ENCODE measurements around the gene KRT7. TPM values are rescaled to one million over a fixed set of nuclear protein-coding genes. Genes with fewer than 3 reads are reported as not detected.

KRT7 gene
- total and polyA plus RNA-seq, 9 of the 15 experiments (the other 6 are each of a cell fraction or from before 2014, with no cell fraction given) = 1.4 TPM; not detected in 8

DNA sequence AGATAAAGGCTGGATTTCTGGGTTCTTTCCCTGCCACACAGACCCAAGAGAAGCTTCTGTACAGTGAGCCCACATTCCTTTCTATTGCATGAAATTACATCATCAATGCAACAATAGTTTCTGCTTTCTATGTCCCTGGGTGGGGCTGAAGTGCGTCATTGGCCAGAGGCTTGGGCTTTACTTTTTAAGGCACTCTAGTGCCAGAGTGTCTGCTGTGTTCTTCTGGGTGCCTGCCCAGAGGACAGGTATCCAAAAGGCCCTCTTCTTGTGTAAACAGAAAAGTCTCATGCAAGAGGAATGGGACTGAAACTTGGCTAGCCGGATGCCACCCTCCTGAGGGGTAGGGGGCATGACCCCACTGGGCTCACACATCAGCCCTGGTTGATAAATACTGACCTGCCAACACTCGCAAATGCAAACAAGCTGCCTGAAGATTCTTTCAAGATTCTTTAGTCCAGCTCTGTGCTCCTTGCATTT is 47.3 kb downstream of the KRT7 start (continued):
- no peak for TF ChIP-seq GATAD2A (IDR thresholded peaks at IDR 0.05)
- TF ChIP-seq CREB1 (IDR thresholded peaks at IDR 0.05) = no peak
- TF ChIP-seq CREB1 (CRISPR knock-in tag; IDR thresholded peaks at IDR 0.05) = peak; percentile 52; the same call in 1 of the 2 replicates
- TF ChIP-seq ZBTB8A (IDR thresholded peaks at IDR 0.05; ENCODE audit: partially characterized antibody) = no peak
- TF ChIP-seq SRSF7 (optimal IDR thresholded peaks at IDR 0.05; ENCODE audit: low read depth, low read length) = no peak
- no peak for TF ChIP-seq SREBF1 (IDR thresholded peaks at IDR 0.05; ENCODE audit: borderline replicate concordance, low read depth, low read length)
- no peak for TF ChIP-seq TAF15 (IDR thresholded peaks at IDR 0.05; ENCODE audit: low read depth, low read length)
- no peak; the same call in 1 of the 2 replicates for TF ChIP-seq ZBTB12 (CRISPR knock-in tag; IDR thresholded peaks at IDR 0.05)
- TF ChIP-seq ZNF140 (CRISPR knock-in tag; IDR thresholded peaks at IDR 0.05) = no peak
- TF ChIP-seq, protein P1, sequence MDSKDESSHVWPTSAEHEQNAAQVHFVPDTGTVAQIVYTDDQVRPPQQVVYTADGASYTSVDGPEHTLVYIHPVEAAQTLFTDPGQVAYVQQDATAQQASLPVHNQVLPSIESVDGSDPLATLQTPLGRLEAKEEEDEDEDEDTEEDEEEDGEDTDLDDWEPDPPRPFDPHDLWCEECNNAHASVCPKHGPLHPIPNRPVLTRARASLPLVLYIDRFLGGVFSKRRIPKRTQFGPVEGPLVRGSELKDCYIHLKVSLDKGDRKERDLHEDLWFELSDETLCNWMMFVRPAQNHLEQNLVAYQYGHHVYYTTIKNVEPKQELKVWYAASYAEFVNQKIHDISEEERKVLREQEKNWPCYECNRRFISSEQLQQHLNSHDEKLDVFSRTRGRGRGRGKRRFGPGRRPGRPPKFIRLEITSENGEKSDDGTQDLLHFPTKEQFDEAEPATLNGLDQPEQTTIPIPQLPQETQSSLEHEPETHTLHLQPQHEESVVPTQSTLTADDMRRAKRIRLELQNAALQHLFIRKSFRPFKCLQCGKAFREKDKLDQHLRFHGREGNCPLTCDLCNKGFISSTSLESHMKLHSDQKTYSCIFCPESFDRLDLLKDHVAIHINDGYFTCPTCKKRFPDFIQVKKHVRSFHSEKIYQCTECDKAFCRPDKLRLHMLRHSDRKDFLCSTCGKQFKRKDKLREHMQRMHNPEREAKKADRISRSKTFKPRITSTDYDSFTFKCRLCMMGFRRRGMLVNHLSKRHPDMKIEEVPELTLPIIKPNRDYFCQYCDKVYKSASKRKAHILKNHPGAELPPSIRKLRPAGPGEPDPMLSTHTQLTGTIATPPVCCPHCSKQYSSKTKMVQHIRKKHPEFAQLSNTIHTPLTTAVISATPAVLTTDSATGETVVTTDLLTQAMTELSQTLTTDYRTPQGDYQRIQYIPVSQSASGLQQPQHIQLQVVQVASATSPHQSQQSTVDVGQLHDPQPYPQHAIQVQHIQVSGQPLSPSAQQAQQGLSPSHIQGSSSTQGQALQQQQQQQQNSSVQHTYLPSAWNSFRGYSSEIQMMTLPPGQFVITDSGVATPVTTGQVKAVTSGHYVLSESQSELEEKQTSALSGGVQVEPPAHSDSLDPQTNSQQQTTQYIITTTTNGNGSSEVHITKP (IDR thresholded peaks at IDR 0.05; ENCODE audit: partially characterized antibody) = no peak
- peak; percentile 72 for TF ChIP-seq EP300 (IDR thresholded peaks at IDR 0.05; ENCODE audit: low read length)
- no peak for TF ChIP-seq PYGO2 (tag; IDR thresholded peaks at IDR 0.05)
- TF ChIP-seq HOXB6 (CRISPR knock-in tag; IDR thresholded peaks at IDR 0.05; ENCODE audit: borderline replicate concordance) = no peak
- no peak for TF ChIP-seq ZBED1 (IDR thresholded peaks at IDR 0.05)
- no peak for TF ChIP-seq MBD2 (IDR thresholded peaks at IDR 0.05; ENCODE audit: borderline replicate concordance, low read depth)
- peak; percentile 92 for TF ChIP-seq ATF7 (IDR thresholded peaks at IDR 0.05)
- TF ChIP-seq CGGBP1 (CRISPR knock-in tag; IDR thresholded peaks at IDR 0.05) = no peak
- TF ChIP-seq ZNF165 (CRISPR knock-in tag; IDR thresholded peaks at IDR 0.05; ENCODE audit: borderline replicate concordance) = no peak
- TF ChIP-seq, protein P2, sequence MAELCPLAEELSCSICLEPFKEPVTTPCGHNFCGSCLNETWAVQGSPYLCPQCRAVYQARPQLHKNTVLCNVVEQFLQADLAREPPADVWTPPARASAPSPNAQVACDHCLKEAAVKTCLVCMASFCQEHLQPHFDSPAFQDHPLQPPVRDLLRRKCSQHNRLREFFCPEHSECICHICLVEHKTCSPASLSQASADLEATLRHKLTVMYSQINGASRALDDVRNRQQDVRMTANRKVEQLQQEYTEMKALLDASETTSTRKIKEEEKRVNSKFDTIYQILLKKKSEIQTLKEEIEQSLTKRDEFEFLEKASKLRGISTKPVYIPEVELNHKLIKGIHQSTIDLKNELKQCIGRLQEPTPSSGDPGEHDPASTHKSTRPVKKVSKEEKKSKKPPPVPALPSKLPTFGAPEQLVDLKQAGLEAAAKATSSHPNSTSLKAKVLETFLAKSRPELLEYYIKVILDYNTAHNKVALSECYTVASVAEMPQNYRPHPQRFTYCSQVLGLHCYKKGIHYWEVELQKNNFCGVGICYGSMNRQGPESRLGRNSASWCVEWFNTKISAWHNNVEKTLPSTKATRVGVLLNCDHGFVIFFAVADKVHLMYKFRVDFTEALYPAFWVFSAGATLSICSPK (IDR thresholded peaks at IDR 0.05; ENCODE audit: borderline replicate concordance) = no peak
- TF ChIP-seq ERF (CRISPR knock-in tag; IDR thresholded peaks at IDR 0.05) = no peak
- TF ChIP-seq THAP12 (CRISPR knock-in tag; IDR thresholded peaks at IDR 0.05) = no peak
- TF ChIP-seq FIP1L1 (IDR thresholded peaks at IDR 0.05; ENCODE audit: low read depth, low read length, poor library complexity, severe bottlenecking) = no peak

Measured in K562 (cell line).